ENCODE results near the gene EMP1.
"Not testable (repeated sequence)": the region's sequence is repeated elsewhere in the genome, so short reads cannot be mapped to it uniquely, and the experiment has no call there.

The EMP1 gene

DNA sequence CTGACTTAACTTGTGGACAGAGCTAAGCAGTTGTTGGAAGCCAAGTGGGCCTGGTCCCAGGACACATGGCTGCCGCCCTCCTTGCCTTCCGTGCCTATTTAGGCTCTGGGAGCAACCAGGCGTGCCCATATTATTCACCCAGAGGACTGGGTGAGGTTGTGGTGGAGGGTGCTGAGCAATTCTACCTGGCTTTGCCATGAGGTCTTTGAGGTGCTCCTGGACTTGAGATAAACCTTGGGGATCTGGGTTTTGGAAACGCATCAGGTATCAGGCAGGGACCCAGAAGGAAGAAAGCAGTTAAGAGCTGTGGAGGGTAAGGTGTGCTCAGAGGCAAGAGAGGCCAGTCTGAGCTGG, 60.1 kb downstream of the EMP1 start:
- Mint-ChIP-seq H3K4me1 (ENCODE audit: low read depth) (peaks cover 3% of the 10 kb centered on the region), H3K4me3 (no peak overlapping the region), H3K9me3 (no peaks in the 10 kb centered on the region), H3K27ac (no peak overlapping the region), H3K36me3 (ENCODE audit: low read depth) (no peaks in the 10 kb centered on the region), H3K27me3 (ENCODE audit: low read depth) (peaks cover 15% of the 10 kb centered on the region)
- no peak for DNase-seq (ENCODE audit: low spot score)

DNA sequence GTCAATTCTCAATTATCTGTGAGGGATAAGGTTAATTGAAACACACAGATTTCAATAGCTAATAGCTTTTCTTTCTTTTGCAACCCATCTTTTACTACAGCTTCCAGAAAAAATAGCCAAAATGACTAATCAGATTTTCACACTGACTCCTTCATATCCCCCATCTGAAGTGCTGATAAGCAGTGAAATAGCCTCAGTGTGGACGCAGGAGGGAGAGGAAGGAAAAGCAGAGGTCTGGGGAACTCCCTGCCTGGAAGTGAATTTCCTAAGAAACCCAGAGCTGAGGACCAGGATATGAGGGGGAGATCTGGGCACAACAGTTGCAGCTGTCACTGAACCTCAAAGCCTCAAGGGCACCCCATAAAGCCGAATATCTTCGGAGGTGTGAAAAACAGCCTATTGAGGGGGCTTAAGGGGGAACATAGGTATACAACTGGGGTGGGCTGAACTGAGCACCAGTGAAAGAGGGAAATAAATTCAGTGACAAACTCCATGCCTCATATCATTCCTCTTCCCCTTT, 60.9 kb downstream of the EMP1 start:
- Mint-ChIP-seq H3K4me1 (ENCODE audit: low read depth) (peaks cover 3% of the 10 kb centered on the region), H3K9me3 (no peaks in the 10 kb centered on the region), H3K27me3 (ENCODE audit: low read depth) (peaks cover 11% of the 10 kb centered on the region), H3K4me3 (no peak overlapping the region), H3K36me3 (ENCODE audit: low read depth) (no peaks in the 10 kb centered on the region), H3K27ac (no peak overlapping the region)
- DNase-seq (ENCODE audit: low spot score) = no peak

DNA sequence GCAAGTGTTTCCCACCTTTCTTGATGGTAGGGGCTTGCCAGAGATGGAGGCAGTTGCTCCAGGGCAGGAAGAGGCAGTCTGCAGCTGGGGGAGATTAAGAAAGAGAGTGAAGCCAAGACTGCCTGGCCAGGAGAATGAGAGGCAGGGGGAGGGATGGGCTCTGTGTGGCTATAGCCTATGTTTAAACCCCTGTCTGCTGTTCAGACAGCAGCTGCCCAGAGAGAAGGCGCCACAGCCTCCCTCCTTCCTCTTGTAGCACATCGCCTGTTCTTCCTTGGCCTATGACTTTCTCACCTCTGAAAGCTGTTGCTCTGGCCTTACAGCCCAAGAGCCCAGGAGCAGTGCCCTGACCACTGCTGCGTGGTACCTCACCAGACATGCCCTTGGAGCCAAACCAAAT, 61.7 kb downstream of the EMP1 start:
- peaks cover 3% of the 10 kb centered on the region for H3K4me1 Mint-ChIP-seq (ENCODE audit: low read depth)
- H3K36me3 Mint-ChIP-seq (ENCODE audit: low read depth) = no peaks in the 10 kb centered on the region
- DNase-seq (ENCODE audit: low spot score) = no peak
- H3K4me3 Mint-ChIP-seq = no peak overlapping the region
- no peaks in the 10 kb centered on the region for H3K9me3 Mint-ChIP-seq
- H3K27me3 Mint-ChIP-seq (ENCODE audit: low read depth) = peaks cover 11% of the 10 kb centered on the region
- H3K27ac Mint-ChIP-seq = no peak overlapping the region

DNA sequence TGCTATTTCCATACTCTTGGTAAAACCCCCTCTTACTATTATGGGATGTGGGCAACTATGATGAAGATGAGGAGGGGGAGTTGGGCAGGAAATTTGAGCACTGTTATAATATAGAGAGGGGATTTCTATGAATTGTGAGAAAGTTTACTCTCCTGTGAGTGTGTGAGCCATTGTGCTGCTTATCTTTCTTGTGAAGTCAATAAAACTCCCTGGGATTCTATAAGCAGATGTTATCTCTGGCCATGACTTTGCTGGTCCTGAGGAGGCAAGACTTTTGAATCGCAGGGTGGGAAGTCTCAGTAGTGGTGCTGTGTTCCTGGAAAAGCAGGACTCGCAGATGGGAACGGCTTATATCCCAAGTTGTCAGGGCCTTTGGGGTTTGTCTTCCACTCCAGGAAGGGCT, 62.2 kb downstream of the EMP1 start:
- Mint-ChIP-seq H3K4me1 (ENCODE audit: low read depth) (peaks cover 3% of the 10 kb centered on the region), H3K4me3 (no peak overlapping the region), H3K36me3 (ENCODE audit: low read depth) (no peaks in the 10 kb centered on the region), H3K27me3 (ENCODE audit: low read depth) (peaks cover 11% of the 10 kb centered on the region), H3K9me3 (no peaks in the 10 kb centered on the region), H3K27ac (no peak overlapping the region)
- DNase-seq (ENCODE audit: low spot score) = no peak

DNA sequence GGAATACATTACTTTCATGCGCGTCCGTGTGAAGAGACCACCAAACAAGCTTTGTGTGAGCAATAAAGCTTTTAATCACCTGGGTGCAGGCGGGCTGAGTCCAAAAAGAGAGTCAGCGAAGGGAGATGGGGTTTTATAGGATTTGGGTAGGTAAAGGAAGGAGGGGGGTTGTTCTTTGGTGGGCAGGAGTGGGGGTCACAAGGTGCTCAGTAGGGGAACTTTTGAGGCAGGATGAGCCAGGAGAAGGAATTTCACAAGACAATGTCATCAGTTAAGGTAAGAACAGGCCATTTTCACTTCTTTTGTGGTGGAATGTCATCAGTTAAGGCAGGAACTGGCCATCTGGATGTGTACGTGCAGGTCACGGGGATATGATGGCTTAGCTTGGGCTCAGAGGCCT, 63.1 kb downstream of the EMP1 start:
- not testable (repeated sequence) for H3K36me3 Mint-ChIP-seq (ENCODE audit: low read depth); H3K4me3 Mint-ChIP-seq; H3K4me1 Mint-ChIP-seq (ENCODE audit: low read depth); H3K27ac Mint-ChIP-seq; DNase-seq (ENCODE audit: low spot score); H3K9me3 Mint-ChIP-seq; H3K27me3 Mint-ChIP-seq (ENCODE audit: low read depth)

DNA sequence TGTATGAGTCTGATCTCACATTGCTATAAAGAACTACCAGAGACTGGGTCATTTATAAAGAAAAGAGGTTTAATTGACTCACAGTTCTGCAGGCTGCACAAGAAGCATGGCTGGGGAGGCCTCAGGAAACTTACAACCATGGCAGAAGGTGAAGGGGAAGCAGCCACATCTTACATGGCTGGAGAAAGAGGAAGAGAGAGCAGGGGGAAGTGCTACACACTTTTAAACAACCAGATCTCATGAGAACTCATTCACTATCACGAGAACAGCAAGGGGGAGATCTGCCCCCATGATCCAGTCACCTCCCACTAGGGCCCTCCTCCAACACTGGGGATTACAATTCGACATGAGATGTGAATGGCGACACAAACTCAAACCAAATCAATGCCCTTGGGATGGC, 71.3 kb downstream of the EMP1 start:
- not testable (repeated sequence) for H3K27me3 Mint-ChIP-seq (ENCODE audit: low read depth); H3K27ac Mint-ChIP-seq; H3K36me3 Mint-ChIP-seq (ENCODE audit: low read depth); H3K4me3 Mint-ChIP-seq; H3K9me3 Mint-ChIP-seq; H3K4me1 Mint-ChIP-seq (ENCODE audit: low read depth); DNase-seq (ENCODE audit: low spot score)

DNA sequence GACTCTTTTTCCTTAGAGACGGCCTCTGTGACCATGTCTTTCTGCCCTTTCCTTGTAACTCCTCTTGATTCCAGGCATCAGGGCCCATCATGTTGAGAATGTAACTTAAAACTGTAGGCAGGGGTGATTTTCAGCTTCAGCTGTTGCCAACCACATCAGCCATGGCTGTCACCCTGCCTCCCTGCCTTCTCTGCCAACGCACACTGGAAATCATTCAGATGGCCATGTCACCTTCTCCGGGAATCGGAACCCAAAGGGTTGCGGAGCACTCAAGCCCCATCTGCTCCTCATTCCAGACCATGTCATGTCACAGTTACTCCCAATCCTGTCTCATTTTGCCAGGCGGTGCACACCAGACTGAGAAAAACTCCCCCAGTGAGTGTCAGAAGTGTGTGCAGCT, 72.1 kb downstream of the EMP1 start:
- Mint-ChIP-seq H3K9me3 (no peaks in the 10 kb centered on the region), H3K36me3 (ENCODE audit: low read depth) (no peaks in the 10 kb centered on the region), H3K27me3 (ENCODE audit: low read depth) (peaks cover 10% of the 10 kb centered on the region), H3K27ac (no peak overlapping the region), H3K4me1 (ENCODE audit: low read depth) (no peaks in the 10 kb centered on the region), H3K4me3 (no peak overlapping the region)
- DNase-seq (ENCODE audit: low spot score) = no peak

Data from T-helper 2 cell treated with Interferon-gamma antibody and Interleukin-4, amounts not matched to agents 5 μg/mL and 100 μg/mL, for 36 hours (primary cell).